OCI-LY7 (cell line): ENCODE data around the gene KCNJ9.

Experiments
- CTCF ChIP-seq: fragments of 200-600 bp; sonication (generic); conservative IDR thresholded peaks from 2 replicates; pipeline ENCODE4 v1.5.1; 2014; ENCODE audit warnings: mild to moderate bottlenecking, antibody characterized with exemption, low read length, moderate library complexity, mixed read lengths
- EZH2phosphoT487 ChIP-seq: fragments of 200-600 bp; sonication (generic); IDR thresholded peaks from 2 replicates; pipeline ENCODE4 v1.6.1; 2018; ENCODE audit warnings: low read depth, borderline replicate concordance, mild to moderate bottlenecking, mixed run types, antibody characterized with exemption, low read length, moderate library complexity, mixed read lengths

GRCh38 chr1:160133990-160134770, 52.8 kb downstream of the KCNJ9 start:
- TF ChIP-seq EZH2phosphoT487 (no peak), CTCF (no peak)
